Stimulated activated CD8-positive, alpha-beta memory T cell treated with anti-CD3 and anti-CD28 coated beads, Interleukin-12 subunit alpha, Interleukin-12 subunit beta, amount 100 ng/mL, for 24 hours (primary cell): ENCODE data around the gene NECTIN1.

Experiments used
- DNase-seq: peaks from one replicate; pipeline ENCODE4 v3.0.0-alpha.2; 2020; ENCODE audit errors: extremely low read depth

The NECTIN1 gene

GRCh38 chr11:119728651-119729580, at the start of gene NECTIN1:
Gene NECTIN1 (minus strand): TSS chr11:119729200. CDS start chr11:119728553, 647 bp downstream.
- DNase-seq: peak; percentile 70

GRCh38 chr11:119778391-119779194, 49.6 kb upstream of the NECTIN1 start:
- DNase-seq: no peak

GRCh38 chr11:119777940-119778339, 48.9 kb upstream of the NECTIN1 start:
- no peak for DNase-seq

- DNase-seq: no peak
These were observed 47.7 kb upstream of the NECTIN1 start for GRCh38 chr11:119776651-119777050.

GRCh38 chr11:119776031-119776636, 47.1 kb upstream of the NECTIN1 start:
- no peak for DNase-seq

- no peak for DNase-seq
These were observed 45.3 kb upstream of the NECTIN1 start for GRCh38 chr11:119774172-119774763.

- no peak for DNase-seq
These were observed 43.8 kb upstream of the NECTIN1 start for GRCh38 chr11:119772641-119773415.

GRCh38 chr11:119772076-119772475, 43.1 kb upstream of the NECTIN1 start:
- no peak for DNase-seq

- DNase-seq: no peak
These were observed 42.3 kb upstream of the NECTIN1 start for GRCh38 chr11:119771172-119771770.

GRCh38 chr11:119765628-119766027, 36.6 kb upstream of the NECTIN1 start:
- DNase-seq: no peak

- no peak for DNase-seq
These were observed 35.3 kb upstream of the NECTIN1 start for GRCh38 chr11:119764108-119764868.

- no peak for DNase-seq
These were observed 34.2 kb upstream of the NECTIN1 start for GRCh38 chr11:119763071-119763728.

- DNase-seq: no peak
These were observed 30.9 kb upstream of the NECTIN1 start for GRCh38 chr11:119759747-119760412.

GRCh38 chr11:119759324-119759723, 30.3 kb upstream of the NECTIN1 start:
- DNase-seq: no peak

GRCh38 chr11:119758291-119758690, 29.3 kb upstream of the NECTIN1 start:
- DNase-seq: no peak

- no peak for DNase-seq
These were observed 28.4 kb upstream of the NECTIN1 start for GRCh38 chr11:119757378-119757777.

GRCh38 chr11:119756169-119756865, 27.3 kb upstream of the NECTIN1 start:
- DNase-seq: no peak
